Adipocyte (in vitro differentiated cells): ENCODE measurements around the gene GRAMD2A.
"Not testable (repeated sequence)": the region's sequence is repeated elsewhere in the genome, so short reads cannot be mapped to it uniquely, and the experiment has no call there.

ENCODE experiments used
- DNase-seq: peaks from one replicate; pipeline ENCODE4 v3.0.0-alpha.2; 2015; ENCODE audit warnings: low read depth
- H3K27me3 ChIP-seq: replicated peaks from 2 replicates; pipeline ENCODE4 v1.7.0; 2013; ENCODE audit warnings: mild to moderate bottlenecking, low read length, moderate library complexity; ENCODE audit not compliant: control insufficient read depth, insufficient read depth
- H3K36me3 ChIP-seq: 2 replicates; pipeline ENCODE4 v1.7.0; 2013; ENCODE audit warnings: low read length, mild to moderate bottlenecking, moderate library complexity; ENCODE audit not compliant: control insufficient read depth, insufficient read depth, severe bottlenecking
- H3K4me1 ChIP-seq: 2 replicates; pipeline ENCODE4 v1.7.0; 2013; ENCODE audit warnings: mild to moderate bottlenecking, low read length, moderate library complexity; ENCODE audit not compliant: control insufficient read depth, insufficient read depth
- H3K4me3 ChIP-seq: 2 replicates; pipeline ENCODE4 v1.7.0; 2013; ENCODE audit warnings: mild to moderate bottlenecking, low read length, moderate library complexity
- H3K9ac ChIP-seq: 2 replicates; pipeline ENCODE4 v1.7.0; 2013; ENCODE audit warnings: mild to moderate bottlenecking, low read length, moderate library complexity
- H3K9me3 ChIP-seq: 2 replicates; pipeline ENCODE4 v1.7.0; 2013; ENCODE audit warnings: mild to moderate bottlenecking, low read length, moderate library complexity; ENCODE audit not compliant: control insufficient read depth

Gene GRAMD2A

GRCh38 chr15:72171978-72172377, 25.6 kb downstream of the GRAMD2A start:
- not testable (repeated sequence) for H3K9ac ChIP-seq, H3K9me3 ChIP-seq, DNase-seq, H3K4me1 ChIP-seq, H3K36me3 ChIP-seq, H3K4me3 ChIP-seq
- peaks cover 64% of the 10 kb centered on the region for H3K27me3 ChIP-seq

- no peak for DNase-seq
- peaks cover 72% of the 10 kb centered on the region for H3K27me3 ChIP-seq
These were observed 26.9 kb downstream of the GRAMD2A start for GRCh38 chr15:72170691-72171090.

GRCh38 chr15:72169921-72170611, 27.5 kb downstream of the GRAMD2A start:
- Histone ChIP-seq H3K9me3 (no peaks in the 10 kb centered on the region), H3K9ac (no peak overlapping the region)
- no peak for DNase-seq

More at GRCh38 chr15:72170691-72171090, 26.9 kb downstream of the GRAMD2A start:
- H3K9ac ChIP-seq: no peak overlapping the region
- no peak overlapping the region for H3K4me3 ChIP-seq
- H3K36me3 ChIP-seq: no peaks in the 10 kb centered on the region
- no peaks in the 10 kb centered on the region for H3K4me1 ChIP-seq
- no peaks in the 10 kb centered on the region for H3K9me3 ChIP-seq

GRCh38 chr15:72169236-72169920, 28.2 kb downstream of the GRAMD2A start:
- H3K4me3 ChIP-seq: no peak overlapping the region
- no peak for DNase-seq
- no peaks in the 10 kb centered on the region for H3K36me3 ChIP-seq
- no peaks in the 10 kb centered on the region for H3K4me1 ChIP-seq
- H3K27me3 ChIP-seq: peaks cover 61% of the 10 kb centered on the region
- H3K9ac ChIP-seq: no peak overlapping the region
- no peaks in the 10 kb centered on the region for H3K9me3 ChIP-seq

More at GRCh38 chr15:72169921-72170611, 27.5 kb downstream of the GRAMD2A start:
- H3K36me3 ChIP-seq: no peaks in the 10 kb centered on the region
- H3K27me3 ChIP-seq: peaks cover 68% of the 10 kb centered on the region
- H3K4me3 ChIP-seq: no peak overlapping the region
- no peaks in the 10 kb centered on the region for H3K4me1 ChIP-seq

- Histone ChIP-seq H3K4me3 (no peak overlapping the region), H3K9ac (no peak overlapping the region), H3K9me3 (no peaks in the 10 kb centered on the region), H3K4me1 (no peaks in the 10 kb centered on the region), H3K36me3 (no peaks in the 10 kb centered on the region), H3K27me3 (peaks cover 55% of the 10 kb centered on the region)
- DNase-seq: no peak
These were observed 28.8 kb downstream of the GRAMD2A start for GRCh38 chr15:72168808-72169190.

- Histone ChIP-seq H3K36me3 (no peaks in the 10 kb centered on the region), H3K9me3 (no peaks in the 10 kb centered on the region), H3K27me3 (peaks cover 51% of the 10 kb centered on the region), H3K4me3 (no peak overlapping the region), H3K4me1 (no peaks in the 10 kb centered on the region), H3K9ac (no peak overlapping the region)
- no peak for DNase-seq
These were observed 29.3 kb downstream of the GRAMD2A start for GRCh38 chr15:72168131-72168807.

GRCh38 chr15:72167445-72167844, 30.1 kb downstream of the GRAMD2A start:
- no peak overlapping the region for H3K9ac ChIP-seq
- H3K4me1 ChIP-seq: no peaks in the 10 kb centered on the region
- DNase-seq: no peak
- H3K36me3 ChIP-seq: no peaks in the 10 kb centered on the region
- H3K4me3 ChIP-seq: no peak overlapping the region
- H3K27me3 ChIP-seq: peaks cover 52% of the 10 kb centered on the region
- no peaks in the 10 kb centered on the region for H3K9me3 ChIP-seq

GRCh38 chr15:72166716-72167417, 30.7 kb downstream of the GRAMD2A start:
- no peak overlapping the region for H3K9ac ChIP-seq
- H3K4me1 ChIP-seq: no peaks in the 10 kb centered on the region
- peaks cover 56% of the 10 kb centered on the region for H3K27me3 ChIP-seq
- H3K9me3 ChIP-seq: no peaks in the 10 kb centered on the region
- H3K36me3 ChIP-seq: no peaks in the 10 kb centered on the region
- no peak for DNase-seq
- no peak overlapping the region for H3K4me3 ChIP-seq

GRCh38 chr15:72163719-72164118, 33.9 kb downstream of the GRAMD2A start:
- Histone ChIP-seq H3K9ac (no peak overlapping the region), H3K9me3 (no peaks in the 10 kb centered on the region), H3K36me3 (no peaks in the 10 kb centered on the region), H3K27me3 (peaks cover 33% of the 10 kb centered on the region), H3K4me3 (no peak overlapping the region), H3K4me1 (no peaks in the 10 kb centered on the region)
- no peak for DNase-seq

- H3K36me3 ChIP-seq: no peaks in the 10 kb centered on the region
- peaks cover 24% of the 10 kb centered on the region for H3K27me3 ChIP-seq
- DNase-seq: no peak
- no peaks in the 10 kb centered on the region for H3K9me3 ChIP-seq
- H3K4me1 ChIP-seq: no peaks in the 10 kb centered on the region
- H3K4me3 ChIP-seq: no peak overlapping the region
- no peak overlapping the region for H3K9ac ChIP-seq
These were observed 35.0 kb downstream of the GRAMD2A start for GRCh38 chr15:72162569-72162968.
